ENCODE data around the gene CLEC4G.

- TF ChIP-seq, protein P1, sequence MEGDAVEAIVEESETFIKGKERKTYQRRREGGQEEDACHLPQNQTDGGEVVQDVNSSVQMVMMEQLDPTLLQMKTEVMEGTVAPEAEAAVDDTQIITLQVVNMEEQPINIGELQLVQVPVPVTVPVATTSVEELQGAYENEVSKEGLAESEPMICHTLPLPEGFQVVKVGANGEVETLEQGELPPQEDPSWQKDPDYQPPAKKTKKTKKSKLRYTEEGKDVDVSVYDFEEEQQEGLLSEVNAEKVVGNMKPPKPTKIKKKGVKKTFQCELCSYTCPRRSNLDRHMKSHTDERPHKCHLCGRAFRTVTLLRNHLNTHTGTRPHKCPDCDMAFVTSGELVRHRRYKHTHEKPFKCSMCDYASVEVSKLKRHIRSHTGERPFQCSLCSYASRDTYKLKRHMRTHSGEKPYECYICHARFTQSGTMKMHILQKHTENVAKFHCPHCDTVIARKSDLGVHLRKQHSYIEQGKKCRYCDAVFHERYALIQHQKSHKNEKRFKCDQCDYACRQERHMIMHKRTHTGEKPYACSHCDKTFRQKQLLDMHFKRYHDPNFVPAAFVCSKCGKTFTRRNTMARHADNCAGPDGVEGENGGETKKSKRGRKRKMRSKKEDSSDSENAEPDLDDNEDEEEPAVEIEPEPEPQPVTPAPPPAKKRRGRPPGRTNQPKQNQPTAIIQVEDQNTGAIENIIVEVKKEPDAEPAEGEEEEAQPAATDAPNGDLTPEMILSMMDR (optimal IDR thresholded peaks at IDR 0.05 in 1 of 3, IDR thresholded peaks at IDR 0.05 in 1 of 3, conservative IDR thresholded peaks at IDR 0.05 in 1 of 3; ENCODE audit: extremely low read depth in 1 of 3, insufficient read depth in 2 of 3, low read length in 3 of 3) = no peak
- no peak for TF ChIP-seq EZH2 (IDR thresholded peaks at IDR 0.05; ENCODE audit: low read length)
These were observed 30.9 kb upstream of the CLEC4G start, which contains the start of gene CLEC4M for GRCh38 chr19:7762719-7763293.

Measured in keratinocyte (primary cell).